WI38 (cell line): Measurements from ENCODE around the gene CHAC1.

ENCODE experiments used
- H3K4me3 ChIP-seq: 2 replicates; pipeline ENCODE4 v1.5.1; 2011; ENCODE audit warnings: low read depth, mild to moderate bottlenecking, control low read depth, low read length
- TF ChIP-seq, protein P1 (sequence below): IDR thresholded peaks from 2 replicates; pipeline ENCODE4 v1.5.1; 2012; ENCODE audit warnings: low read depth, mild to moderate bottlenecking, control low read depth, low read length

Gene CHAC1

DNA sequence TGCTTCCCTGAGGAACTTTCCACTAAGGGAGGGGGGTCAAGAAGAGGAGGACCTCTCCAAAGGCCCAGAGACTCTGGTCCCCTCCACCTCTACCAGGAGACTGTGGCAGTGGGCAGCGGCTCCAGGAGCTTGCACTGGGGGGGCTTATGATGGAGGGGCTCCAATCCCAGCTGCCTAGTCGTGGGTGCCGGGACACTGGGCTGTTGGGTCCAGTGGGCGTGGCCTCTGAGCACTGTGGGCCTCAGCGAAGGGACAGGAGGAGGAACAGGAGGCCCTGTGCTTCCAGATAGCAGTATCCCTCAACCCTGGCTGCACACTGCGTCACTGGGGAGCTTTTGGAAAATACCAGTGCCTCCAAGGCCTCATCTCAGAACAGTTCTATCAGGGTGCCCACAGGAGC lies 37.6 kb upstream of the CHAC1 start:
- H3K4me3 ChIP-seq = no peak overlapping the region
- TF ChIP-seq, protein P1, sequence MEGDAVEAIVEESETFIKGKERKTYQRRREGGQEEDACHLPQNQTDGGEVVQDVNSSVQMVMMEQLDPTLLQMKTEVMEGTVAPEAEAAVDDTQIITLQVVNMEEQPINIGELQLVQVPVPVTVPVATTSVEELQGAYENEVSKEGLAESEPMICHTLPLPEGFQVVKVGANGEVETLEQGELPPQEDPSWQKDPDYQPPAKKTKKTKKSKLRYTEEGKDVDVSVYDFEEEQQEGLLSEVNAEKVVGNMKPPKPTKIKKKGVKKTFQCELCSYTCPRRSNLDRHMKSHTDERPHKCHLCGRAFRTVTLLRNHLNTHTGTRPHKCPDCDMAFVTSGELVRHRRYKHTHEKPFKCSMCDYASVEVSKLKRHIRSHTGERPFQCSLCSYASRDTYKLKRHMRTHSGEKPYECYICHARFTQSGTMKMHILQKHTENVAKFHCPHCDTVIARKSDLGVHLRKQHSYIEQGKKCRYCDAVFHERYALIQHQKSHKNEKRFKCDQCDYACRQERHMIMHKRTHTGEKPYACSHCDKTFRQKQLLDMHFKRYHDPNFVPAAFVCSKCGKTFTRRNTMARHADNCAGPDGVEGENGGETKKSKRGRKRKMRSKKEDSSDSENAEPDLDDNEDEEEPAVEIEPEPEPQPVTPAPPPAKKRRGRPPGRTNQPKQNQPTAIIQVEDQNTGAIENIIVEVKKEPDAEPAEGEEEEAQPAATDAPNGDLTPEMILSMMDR = no peak

DNA sequence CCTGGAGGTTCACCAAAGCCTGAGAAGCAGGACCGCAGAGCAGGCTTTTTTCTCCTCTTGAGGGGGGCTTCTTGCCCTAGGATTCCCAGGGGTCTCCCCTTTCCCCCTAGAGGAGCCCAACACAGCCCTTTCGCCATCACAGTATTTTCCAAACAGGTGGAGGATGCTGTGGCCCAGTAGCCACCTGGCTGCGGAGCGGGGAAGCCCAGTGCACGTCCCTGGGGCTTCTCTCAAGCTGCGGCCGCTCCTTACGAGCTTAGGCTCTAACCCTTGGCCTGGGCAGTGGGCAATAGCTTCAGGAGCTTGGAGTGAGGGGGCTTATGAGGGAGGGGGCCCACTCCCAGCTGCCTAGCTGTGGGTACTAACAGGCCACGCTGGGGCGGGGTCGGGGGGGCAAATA lies 35.7 kb upstream of the CHAC1 start:
- TF ChIP-seq, protein P1 = no peak
- no peak overlapping the region for H3K4me3 ChIP-seq

DNA sequence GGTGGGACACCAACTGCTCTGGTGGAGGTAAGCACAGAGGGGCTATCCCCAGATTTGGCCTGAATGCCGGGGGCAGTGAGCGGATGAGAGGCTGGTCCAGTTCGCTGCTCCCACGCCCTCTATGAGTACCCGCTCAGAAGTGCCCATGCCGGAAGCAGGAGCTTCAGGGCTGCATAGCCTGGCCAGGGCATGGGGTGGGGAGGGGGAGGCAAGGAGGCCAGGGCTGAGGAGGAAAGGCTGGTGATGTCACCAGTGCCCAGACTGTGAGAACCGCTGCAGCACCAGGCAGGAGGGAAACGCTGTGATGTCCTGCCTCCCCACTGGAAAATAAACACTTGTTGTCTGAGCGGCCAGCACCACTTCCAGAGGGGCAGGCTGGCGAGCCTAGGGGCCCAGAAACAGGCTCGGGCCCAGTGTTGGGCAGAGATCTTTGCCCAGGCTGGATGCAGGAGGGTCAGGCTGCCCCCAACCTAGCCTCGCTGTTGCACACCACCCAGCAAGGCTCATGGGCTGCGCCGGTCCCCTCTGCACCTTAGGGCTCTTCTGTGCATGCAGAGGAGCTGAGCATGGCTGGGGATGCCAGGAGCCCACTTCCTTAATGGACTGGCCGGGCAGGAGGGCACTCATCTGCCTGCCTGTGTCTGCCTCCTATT lies 35.0 kb upstream of the CHAC1 start:
- TF ChIP-seq, protein P1 = no peak
- no peak overlapping the region for H3K4me3 ChIP-seq

DNA sequence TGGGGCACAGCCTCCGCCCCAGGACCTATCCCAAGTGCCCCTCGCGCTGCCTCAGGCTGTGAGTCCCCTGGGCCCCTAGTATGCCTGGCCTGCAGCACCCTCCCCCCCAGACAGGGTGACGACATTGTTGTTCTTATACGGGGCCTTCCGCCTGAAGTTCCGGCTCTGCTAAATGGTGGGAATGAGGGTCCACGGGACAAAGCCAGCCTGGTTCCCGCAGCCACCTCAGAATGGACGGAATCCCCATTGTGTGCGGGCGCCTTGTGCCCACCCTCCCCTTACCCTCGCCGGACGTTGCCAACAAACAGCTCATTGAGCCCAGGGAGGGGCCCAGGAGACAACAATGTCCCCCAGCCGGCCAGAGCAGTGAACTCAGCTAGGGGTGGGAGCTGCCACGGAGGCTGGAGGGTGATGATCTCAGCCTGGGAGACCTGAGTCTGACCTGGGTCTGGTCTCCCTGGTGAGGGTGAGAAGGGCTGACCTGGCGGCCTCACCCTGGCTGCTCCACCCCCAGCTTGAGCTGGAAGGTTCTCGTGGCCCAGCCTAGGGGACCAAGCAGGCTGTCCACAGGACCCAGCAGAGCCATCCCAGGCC lies 34.4 kb upstream of the CHAC1 start:
- no peak overlapping the region for H3K4me3 ChIP-seq
- TF ChIP-seq, protein P1 = no peak

DNA sequence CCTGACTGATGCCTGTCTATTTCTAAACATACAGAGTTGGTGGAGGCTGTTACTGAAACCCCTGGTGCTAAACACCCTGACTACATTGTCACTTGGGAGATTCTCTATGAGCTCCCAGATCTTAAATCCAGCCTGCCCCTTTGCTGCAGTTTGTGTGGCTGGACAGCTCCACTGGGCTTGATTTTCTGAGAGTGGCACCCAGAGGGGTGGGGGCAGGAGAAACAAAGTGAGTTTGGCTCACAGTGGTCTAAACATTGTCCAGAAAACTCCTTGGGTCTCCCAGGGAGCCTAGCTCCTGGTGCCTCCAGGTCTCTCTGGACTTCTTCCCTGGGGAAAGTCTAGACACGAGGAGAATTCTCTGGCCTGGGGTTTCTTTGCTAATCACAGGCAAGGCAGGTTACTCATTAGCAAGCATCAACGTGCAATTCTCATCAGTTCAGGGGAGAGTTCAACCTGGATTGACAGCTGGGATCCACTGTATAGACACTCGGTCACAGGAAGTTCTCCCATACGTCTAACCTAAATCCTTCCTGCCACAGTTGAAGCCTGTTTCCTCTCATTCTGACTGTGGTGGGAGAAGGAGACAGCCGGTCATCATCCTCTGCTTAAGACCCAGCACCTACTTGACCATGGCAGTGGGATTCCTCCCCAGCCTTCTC lies 31.2 kb upstream of the CHAC1 start:
- no peak overlapping the region for H3K4me3 ChIP-seq
- TF ChIP-seq, protein P1 = no peak

DNA sequence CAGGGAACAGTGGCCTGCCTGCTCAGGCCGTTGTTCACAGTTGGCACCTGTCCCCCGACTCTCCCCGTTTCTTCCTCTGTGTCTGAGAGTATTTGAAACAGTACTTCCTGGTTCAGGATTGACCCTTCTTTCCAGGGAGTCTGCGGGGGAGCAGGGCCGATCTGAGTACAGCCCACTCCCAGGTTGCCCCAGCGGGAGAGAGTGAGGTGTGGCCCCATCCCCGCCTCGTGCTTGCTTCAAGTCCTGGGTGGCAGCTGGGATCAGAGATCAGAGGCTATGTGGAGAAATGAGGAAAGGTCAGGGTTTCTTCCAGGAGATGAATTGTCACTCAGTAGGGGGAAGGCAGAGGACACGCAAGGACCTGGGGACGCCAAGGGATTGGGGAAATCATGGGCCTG lies 30.7 kb upstream of the CHAC1 start:
- TF ChIP-seq, protein P1 = no peak
- H3K4me3 ChIP-seq = no peak overlapping the region

DNA sequence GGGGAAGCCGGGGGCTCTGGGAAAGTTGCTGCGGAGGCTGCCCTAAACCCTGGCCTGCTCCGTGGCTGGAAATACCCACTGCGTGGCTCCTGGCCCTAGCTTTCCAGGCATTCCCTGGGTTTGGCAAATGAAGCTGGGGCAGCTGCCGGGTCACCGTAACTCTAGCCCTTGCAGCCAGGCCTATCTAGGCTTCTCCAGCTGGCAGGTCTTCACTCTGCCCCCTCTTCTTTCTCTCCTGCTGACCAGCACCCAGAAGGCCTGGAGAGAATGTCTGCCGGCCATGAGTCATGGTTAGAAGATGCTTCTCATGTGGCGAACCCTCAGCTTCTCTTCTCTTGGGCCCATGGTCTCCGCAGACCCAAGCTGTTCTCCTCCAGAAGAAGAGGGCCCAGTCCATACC lies 29.7 kb upstream of the CHAC1 start:
- no peak overlapping the region for H3K4me3 ChIP-seq
- TF ChIP-seq, protein P1 = no peak
